ENCODE data around the gene LSM8.

Gene LSM8

GRCh38 chr7:118152654-118153053 lies 31.3 kb upstream of the LSM8 start:
- Histone ChIP-seq H3K9me3 (ENCODE audit: control insufficient read depth, low read length) (no peaks in the 10 kb centered on the region), H2BK12ac (ENCODE audit: low read length in 2 of 2) (no peak overlapping the region), H2BK5ac (ENCODE audit: low read depth, low read length, poor library complexity, severe bottlenecking) (no peak overlapping the region), H3K4ac (ENCODE audit: low read depth in 1 of 2, low read length in 2 of 2) (no peak overlapping the region), H3K4me1 (ENCODE audit: control insufficient read depth, insufficient read depth, low read depth, low read length) (peaks cover 1% of the 10 kb centered on the region), H3K27me3 (ENCODE audit: control insufficient read depth in 1 of 2, insufficient read depth in 1 of 2, low read length in 2 of 2) (no peaks in the 10 kb centered on the region), H2BK120ac (ENCODE audit: low read depth, low read length) (no peak overlapping the region), H2BK15ac (ENCODE audit: low read depth, poor library complexity, severe bottlenecking) (no peak overlapping the region), H3K4me3 (ENCODE audit: insufficient read depth in 1 of 2, low read depth in 1 of 2, low read length in 2 of 2) (no peak overlapping the region), H3K9ac (ENCODE audit: low read length) (no peak overlapping the region), H4K8ac (ENCODE audit: low read length) (no peak overlapping the region), H3K4me2 (ENCODE audit: low read length, poor library complexity, severe bottlenecking) (no peak overlapping the region), H2AK5ac (ENCODE audit: low read length, severe bottlenecking) (no peak overlapping the region), H3K36me3 (ENCODE audit: control insufficient read depth in 1 of 2, insufficient read depth in 2 of 2, low read depth in 1 of 2, low read length in 2 of 2) (no peaks in the 10 kb centered on the region), H3K14ac (ENCODE audit: low read length in 2 of 2) (no peak overlapping the region), H3K27ac (ENCODE audit: low read length, poor library complexity, severe bottlenecking) (no peak overlapping the region), H3K18ac (ENCODE audit: low read depth in 1 of 2, low read length in 2 of 2) (no peak overlapping the region), H2AFZ (ENCODE audit: low read depth, low read length) (no peak overlapping the region), H3K79me1 (replicated peaks; ENCODE audit: low read length, poor library complexity, severe bottlenecking) (no peaks in the 10 kb centered on the region), H4K91ac (ENCODE audit: low read length) (no peak overlapping the region), H3K23ac (ENCODE audit: low read length in 2 of 2) (no peak overlapping the region)
- DNase-seq = no peak

DNA sequence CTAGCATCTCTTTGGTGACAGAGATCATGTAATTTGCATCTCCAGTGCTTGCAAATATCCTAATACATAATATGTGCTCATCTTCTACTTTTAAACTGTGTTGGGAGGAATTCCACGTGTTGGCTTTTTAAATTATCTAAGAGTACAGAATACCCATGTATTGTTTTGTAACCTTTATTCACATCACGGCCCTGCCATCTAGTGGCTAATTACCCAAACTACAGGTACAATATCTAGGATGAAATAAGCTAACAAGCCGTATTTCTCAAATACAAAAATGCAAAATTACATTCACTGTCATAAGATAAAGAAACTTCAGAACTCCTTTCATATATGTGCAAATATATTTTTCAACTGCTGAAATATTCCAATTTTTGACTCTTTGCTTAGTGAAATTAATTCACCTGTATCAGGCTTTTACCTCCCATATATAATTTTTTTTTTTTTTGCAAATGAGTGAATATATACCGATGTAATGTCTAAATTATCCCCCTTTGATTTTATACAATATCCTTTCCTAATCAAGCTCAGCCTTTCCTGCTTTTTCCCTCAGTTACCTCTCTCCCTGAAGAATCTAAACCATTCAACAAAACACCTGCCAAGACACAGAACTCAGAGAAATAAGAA lies 30.3 kb upstream of the LSM8 start:
- no peaks in the 10 kb centered on the region for H3K27me3 ChIP-seq (ENCODE audit: control insufficient read depth in 1 of 2, insufficient read depth in 1 of 2, low read length in 2 of 2)

DNA sequence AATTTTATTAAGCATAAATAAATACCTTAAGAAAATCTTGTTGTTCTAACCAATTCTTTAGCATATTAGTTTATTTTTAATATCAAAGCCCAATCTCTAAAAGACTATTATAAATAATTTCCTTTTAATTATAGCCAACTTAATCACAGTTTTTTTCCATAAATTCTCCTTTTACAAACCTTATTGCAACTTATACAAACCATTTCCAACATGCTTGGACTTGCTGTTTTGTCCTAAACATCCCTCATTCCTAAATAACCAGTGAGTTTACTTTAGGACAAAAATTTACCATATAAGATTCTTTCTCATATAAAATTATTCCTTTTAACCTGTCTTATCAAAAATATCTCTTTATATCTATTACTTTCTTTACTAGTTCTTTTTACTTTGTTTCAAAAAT lies 25.2 kb upstream of the LSM8 start:
- no peak overlapping the region for H3K27ac ChIP-seq (ENCODE audit: low read length, poor library complexity, severe bottlenecking)
- no peak overlapping the region for H3K4me2 ChIP-seq (ENCODE audit: low read length, poor library complexity, severe bottlenecking)
- peaks cover 29% of the 10 kb centered on the region for H3K9me3 ChIP-seq (ENCODE audit: control insufficient read depth, low read length)
- H3K4me1 ChIP-seq (ENCODE audit: control insufficient read depth, insufficient read depth, low read depth, low read length) = no peaks in the 10 kb centered on the region
- H3K36me3 ChIP-seq (ENCODE audit: control insufficient read depth in 1 of 2, insufficient read depth in 2 of 2, low read depth in 1 of 2, low read length in 2 of 2) = no peaks in the 10 kb centered on the region
- H3K9ac ChIP-seq (ENCODE audit: low read length) = no peak overlapping the region
- H2BK5ac ChIP-seq (ENCODE audit: low read depth, low read length, poor library complexity, severe bottlenecking) = no peak overlapping the region
- no peak overlapping the region for H3K23ac ChIP-seq (ENCODE audit: low read length in 2 of 2)
- H3K4ac ChIP-seq (ENCODE audit: low read depth in 1 of 2, low read length in 2 of 2) = no peak overlapping the region
- H4K8ac ChIP-seq (ENCODE audit: low read length) = no peak overlapping the region
- H3K4me3 ChIP-seq (ENCODE audit: insufficient read depth in 1 of 2, low read depth in 1 of 2, low read length in 2 of 2) = no peak overlapping the region
- H2AK5ac ChIP-seq (ENCODE audit: low read length, severe bottlenecking) = no peak overlapping the region
- no peaks in the 10 kb centered on the region for H3K79me1 ChIP-seq (replicated peaks; ENCODE audit: low read length, poor library complexity, severe bottlenecking)
- H3K27me3 ChIP-seq (ENCODE audit: control insufficient read depth in 1 of 2, insufficient read depth in 1 of 2, low read length in 2 of 2) = no peaks in the 10 kb centered on the region
- no peak overlapping the region for H2BK15ac ChIP-seq (ENCODE audit: low read depth, poor library complexity, severe bottlenecking)
- no peak overlapping the region for H2AFZ ChIP-seq (ENCODE audit: low read depth, low read length)
- no peak overlapping the region for H2BK12ac ChIP-seq (ENCODE audit: low read length in 2 of 2)
- no peak overlapping the region for H3K18ac ChIP-seq (ENCODE audit: low read depth in 1 of 2, low read length in 2 of 2)
- no peak overlapping the region for H3K14ac ChIP-seq (ENCODE audit: low read length in 2 of 2)
- no peak overlapping the region for H4K91ac ChIP-seq (ENCODE audit: low read length)
- DNase-seq = no peak
- no peak overlapping the region for H2BK120ac ChIP-seq (ENCODE audit: low read depth, low read length)

More for the DNA sequence above, 30.3 kb upstream of the LSM8 start:
- Histone ChIP-seq H3K36me3 (ENCODE audit: control insufficient read depth in 1 of 2, insufficient read depth in 2 of 2, low read depth in 1 of 2, low read length in 2 of 2) (no peaks in the 10 kb centered on the region), H3K14ac (ENCODE audit: low read length in 2 of 2) (no peak overlapping the region), H2BK15ac (ENCODE audit: low read depth, poor library complexity, severe bottlenecking) (no peak overlapping the region), H2BK120ac (ENCODE audit: low read depth, low read length) (no peak overlapping the region), H3K23ac (ENCODE audit: low read length in 2 of 2) (no peak overlapping the region), H3K4me2 (ENCODE audit: low read length, poor library complexity, severe bottlenecking) (no peak overlapping the region), H2BK12ac (ENCODE audit: low read length in 2 of 2) (no peak overlapping the region), H2AK5ac (ENCODE audit: low read length, severe bottlenecking) (no peak overlapping the region), H3K9ac (ENCODE audit: low read length) (no peak overlapping the region), H3K27ac (ENCODE audit: low read length, poor library complexity, severe bottlenecking) (no peak overlapping the region), H3K79me1 (replicated peaks; ENCODE audit: low read length, poor library complexity, severe bottlenecking) (no peaks in the 10 kb centered on the region), H4K8ac (ENCODE audit: low read length) (no peak overlapping the region), H3K4me3 (ENCODE audit: insufficient read depth in 1 of 2, low read depth in 1 of 2, low read length in 2 of 2) (no peak overlapping the region), H2AFZ (ENCODE audit: low read depth, low read length) (no peak overlapping the region), H4K91ac (ENCODE audit: low read length) (no peak overlapping the region), H2BK5ac (ENCODE audit: low read depth, low read length, poor library complexity, severe bottlenecking) (no peak overlapping the region), H3K9me3 (ENCODE audit: control insufficient read depth, low read length) (peaks cover 9% of the 10 kb centered on the region), H3K18ac (ENCODE audit: low read depth in 1 of 2, low read length in 2 of 2) (no peak overlapping the region), H3K4me1 (ENCODE audit: control insufficient read depth, insufficient read depth, low read depth, low read length) (peaks cover 1% of the 10 kb centered on the region), H3K4ac (ENCODE audit: low read depth in 1 of 2, low read length in 2 of 2) (no peak overlapping the region)
- DNase-seq = peak; percentile 14
- 48% methylated on average over 4 of the region's 4 CpGs for WGBS

DNA sequence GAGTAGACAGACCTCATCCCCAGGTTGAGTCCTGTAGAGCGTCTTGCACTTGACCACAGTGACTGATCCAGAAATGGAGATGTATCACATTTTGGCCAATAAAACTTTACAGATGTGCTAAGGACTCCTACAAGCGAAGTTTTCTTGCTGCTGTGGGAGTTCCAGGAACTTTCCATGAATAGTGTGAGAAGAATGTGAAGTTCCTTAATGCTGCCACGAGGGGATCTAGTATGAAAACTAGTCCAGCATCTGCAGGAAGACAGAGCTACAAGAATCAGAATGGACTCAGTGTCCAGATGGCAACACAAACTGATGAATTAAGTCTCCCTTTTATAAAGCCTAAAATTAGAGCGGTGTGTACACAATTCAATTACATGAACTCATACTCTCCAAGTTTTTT lies 14.8 kb upstream of the LSM8 start:
- Histone ChIP-seq H3K14ac (ENCODE audit: low read length in 2 of 2) (no peak overlapping the region), H3K18ac (ENCODE audit: low read depth in 1 of 2, low read length in 2 of 2) (no peak overlapping the region)
- 73% methylated on average over 3 of the region's 4 CpGs for WGBS

More for the DNA sequence above, 14.8 kb upstream of the LSM8 start:
- Histone ChIP-seq H3K9ac (ENCODE audit: low read length) (no peak overlapping the region), H3K9me3 (ENCODE audit: control insufficient read depth, low read length) (no peaks in the 10 kb centered on the region), H2AK5ac (ENCODE audit: low read length, severe bottlenecking) (no peak overlapping the region), H3K4me1 (ENCODE audit: control insufficient read depth, insufficient read depth, low read depth, low read length) (no peaks in the 10 kb centered on the region), H4K8ac (ENCODE audit: low read length) (no peak overlapping the region), H3K27me3 (ENCODE audit: control insufficient read depth in 1 of 2, insufficient read depth in 1 of 2, low read length in 2 of 2) (no peaks in the 10 kb centered on the region), H3K4me3 (ENCODE audit: insufficient read depth in 1 of 2, low read depth in 1 of 2, low read length in 2 of 2) (no peak overlapping the region), H4K91ac (ENCODE audit: low read length) (no peak overlapping the region), H2BK120ac (ENCODE audit: low read depth, low read length) (no peak overlapping the region), H2BK15ac (ENCODE audit: low read depth, poor library complexity, severe bottlenecking) (no peak overlapping the region), H3K23ac (ENCODE audit: low read length in 2 of 2) (no peak overlapping the region), H3K4me2 (ENCODE audit: low read length, poor library complexity, severe bottlenecking) (no peak overlapping the region), H2BK12ac (ENCODE audit: low read length in 2 of 2) (no peak overlapping the region), H3K4ac (ENCODE audit: low read depth in 1 of 2, low read length in 2 of 2) (no peak overlapping the region), H3K79me1 (replicated peaks; ENCODE audit: low read length, poor library complexity, severe bottlenecking) (no peaks in the 10 kb centered on the region), H3K36me3 (ENCODE audit: control insufficient read depth in 1 of 2, insufficient read depth in 2 of 2, low read depth in 1 of 2, low read length in 2 of 2) (no peaks in the 10 kb centered on the region), H3K27ac (ENCODE audit: low read length, poor library complexity, severe bottlenecking) (no peak overlapping the region), H2BK5ac (ENCODE audit: low read depth, low read length, poor library complexity, severe bottlenecking) (no peak overlapping the region), H2AFZ (ENCODE audit: low read depth, low read length) (no peak overlapping the region)
- peak; percentile 32 for DNase-seq
